D721Med (cell line): Measurements from ENCODE around the gene SFSWAP.

Source experiments
- DNase-seq: peaks from one replicate; pipeline ENCODE4 v3.0.0; 2011; ENCODE audit warnings: low spot score; ENCODE audit not compliant: insufficient read length
- FAIRE-seq: peaks from 2 replicates; lab custom pipeline; 2011; peaks lifted over from hg19 to GRCh38; lab: Jason Lieb, UNC
- CTCF ChIP-seq: IDR thresholded peaks from 2 replicates; pipeline ENCODE4 v1.5.1; 2012; ENCODE audit warnings: mild to moderate bottlenecking, control low read depth; ENCODE audit not compliant: insufficient read depth; ENCODE audit errors: missing control alignments

SFSWAP gene

DNA sequence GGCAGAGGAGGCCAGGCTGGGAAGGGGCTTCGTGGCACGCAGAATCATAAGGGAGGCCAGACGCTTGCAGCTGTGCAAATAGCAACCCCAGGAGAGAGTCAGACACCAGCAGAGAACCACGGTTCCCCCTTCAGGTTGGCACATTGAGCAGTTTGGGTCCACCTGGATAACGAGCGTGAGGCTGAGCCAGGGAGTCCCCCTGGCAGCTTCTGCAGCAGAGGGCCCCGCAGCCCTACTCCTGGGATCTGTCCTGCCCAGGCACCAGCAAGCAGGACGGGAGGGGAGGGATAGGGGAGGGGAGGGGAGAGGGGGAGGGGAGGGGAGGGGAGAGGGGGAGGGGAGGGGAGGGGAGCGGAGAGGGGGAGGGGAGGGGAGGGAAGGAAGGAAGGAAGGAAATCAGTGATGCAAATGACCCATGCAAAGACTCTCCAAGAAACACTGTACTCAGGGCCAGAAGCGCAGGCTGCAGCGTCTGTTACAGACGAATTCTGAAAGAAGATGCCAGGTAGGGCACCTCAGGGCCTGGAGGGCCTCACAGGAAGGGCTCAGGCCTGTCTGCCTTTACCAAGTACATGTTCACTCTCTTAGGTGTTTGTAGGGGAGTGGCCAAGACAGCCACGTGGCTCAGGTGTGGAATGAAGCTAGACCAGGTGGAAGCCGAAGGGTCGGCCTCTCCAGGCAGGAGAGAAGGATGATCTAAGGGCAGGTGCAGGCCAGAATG lies 85.0 kb downstream of the SFSWAP start:
- DNase-seq: no peak
- no peak for FAIRE-seq
- TF ChIP-seq CTCF: no peak

DNA sequence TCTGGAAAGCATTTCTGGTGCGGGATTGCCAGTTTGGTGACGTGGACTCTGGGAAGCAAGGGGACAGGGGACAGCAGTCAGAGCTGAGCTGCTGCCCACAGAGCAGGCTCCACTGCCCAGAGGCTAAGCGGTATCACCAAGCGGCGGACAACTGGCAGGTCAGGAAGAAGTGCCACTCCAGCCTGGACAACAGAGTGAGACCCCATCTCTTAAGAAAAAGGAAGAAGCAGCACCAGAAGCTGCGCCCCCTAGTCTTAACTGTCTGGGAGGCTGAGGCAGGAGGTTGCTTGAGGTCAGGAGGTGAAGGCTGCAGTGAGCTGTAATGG lies 85.5 kb downstream of the SFSWAP start:
- DNase-seq (no peak), FAIRE-seq (no peak)
- TF ChIP-seq CTCF: no peak

DNA sequence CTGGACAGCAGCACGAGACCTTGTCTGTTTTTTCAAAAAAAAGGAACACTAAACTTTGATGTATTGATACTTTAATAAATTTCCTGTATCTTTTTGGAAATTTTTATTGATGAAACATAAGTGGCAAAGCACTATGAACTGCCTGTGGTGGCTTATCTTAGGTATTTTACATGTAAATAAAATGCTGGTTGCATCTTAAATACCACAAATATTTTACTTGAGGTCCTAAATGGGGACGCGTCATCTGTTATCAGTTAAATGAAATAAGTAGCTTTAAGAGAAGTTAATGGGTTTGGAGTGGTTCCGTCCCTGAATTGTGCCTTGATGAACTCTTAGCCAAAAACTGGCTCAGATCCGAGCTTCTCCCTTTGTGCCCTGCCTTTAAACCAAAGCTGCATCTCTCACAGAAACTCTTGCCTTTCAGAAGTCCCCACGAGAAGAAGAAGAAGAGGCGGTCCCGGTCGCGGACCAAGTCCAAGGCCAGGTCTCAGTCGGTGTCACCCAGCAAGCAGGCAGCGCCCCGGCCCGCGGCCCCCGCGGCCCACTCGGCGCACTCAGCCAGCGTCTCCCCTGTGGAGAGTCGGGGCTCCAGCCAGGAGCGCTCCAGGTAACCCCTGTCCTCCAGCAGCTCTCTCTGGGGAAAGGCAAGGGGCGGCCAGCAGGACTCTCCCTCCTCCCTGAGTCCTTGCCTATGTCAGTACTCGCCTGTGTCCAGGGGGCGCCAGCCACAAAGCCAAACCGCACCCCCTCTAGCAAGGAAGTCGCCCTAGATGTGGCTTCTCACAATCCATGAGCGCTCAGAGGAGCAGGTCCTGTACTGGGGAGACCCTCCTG lies 86.1 kb downstream of the SFSWAP start:
- TF ChIP-seq CTCF: no peak
- DNase-seq (no peak), FAIRE-seq (no peak)

GRCh38 chr12:131797588-131797934 lies 86.7 kb downstream of the SFSWAP start:
- FAIRE-seq: no peak
- TF ChIP-seq CTCF: no peak

DNA sequence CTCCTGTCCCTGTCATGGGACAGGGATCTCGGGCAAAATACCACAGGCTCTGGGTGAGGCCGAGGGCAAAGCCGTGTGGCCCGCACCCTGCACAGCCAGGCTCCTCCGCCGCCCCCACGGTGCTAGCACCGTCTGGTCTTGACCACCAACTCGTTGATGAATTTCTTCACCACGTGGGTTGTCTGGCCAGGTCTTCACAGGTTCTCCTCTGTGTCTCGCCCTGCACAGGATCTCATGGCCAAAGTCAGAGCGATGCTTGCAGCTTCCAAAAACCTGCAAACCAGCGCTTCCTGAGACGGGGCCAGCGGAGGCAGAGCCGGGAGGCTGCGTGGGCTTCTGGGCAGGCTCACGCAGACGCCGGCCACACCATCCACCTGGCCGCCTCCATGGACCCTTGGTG lies 88.3 kb downstream of the SFSWAP start:
- FAIRE-seq: no peak

More at GRCh38 chr12:131797588-131797934, 86.7 kb downstream of the SFSWAP start:
- no peak for DNase-seq

DNA sequence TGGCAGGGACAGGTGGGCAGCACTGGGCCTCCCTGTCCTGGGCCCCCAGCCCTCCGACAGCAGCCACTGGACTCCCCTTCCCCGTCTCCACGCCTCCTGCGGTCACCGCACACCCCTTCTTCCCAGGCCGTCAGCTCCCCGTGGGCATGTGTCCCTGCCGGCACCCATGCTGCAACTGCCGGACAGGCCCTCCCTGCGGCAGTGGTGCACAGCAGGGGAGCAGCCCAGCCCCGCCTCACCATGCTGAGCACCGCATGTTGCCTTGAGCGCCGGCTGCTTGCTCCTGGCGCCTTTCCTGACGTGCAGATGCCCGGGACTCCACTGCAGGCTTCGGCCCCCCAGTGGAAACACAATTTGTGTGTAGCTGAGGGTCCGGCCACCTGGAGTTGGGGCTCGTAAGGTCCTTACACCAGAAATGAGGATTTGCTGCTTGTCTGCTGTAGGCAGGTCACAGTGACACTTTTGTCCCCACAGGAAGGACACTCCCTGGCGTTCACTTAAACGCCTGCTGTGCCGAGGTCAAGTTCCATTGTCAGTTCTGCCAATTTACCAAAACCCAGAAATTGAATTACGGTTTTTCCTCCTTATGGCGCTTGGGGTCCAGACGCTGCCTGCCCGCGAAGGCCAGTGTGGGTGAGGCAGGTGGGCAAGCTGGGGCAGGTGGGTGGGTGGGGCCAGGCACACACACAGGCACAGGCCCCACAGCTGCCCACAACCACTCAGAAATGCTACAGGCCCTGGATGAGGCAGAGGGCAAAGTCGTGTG lies 89.1 kb downstream of the SFSWAP start:
- no peak for TF ChIP-seq CTCF

More for the DNA sequence above, 88.3 kb downstream of the SFSWAP start:
- DNase-seq: no peak
- no peak for TF ChIP-seq CTCF

More for the DNA sequence above, 89.1 kb downstream of the SFSWAP start:
- no peak for FAIRE-seq
- DNase-seq: no peak
